Lower lobe of right lung (tissue), 2 donors: Measurements from ENCODE around the gene DPEP2NB. TPM values are rescaled to one million over a fixed set of nuclear protein-coding genes. Genes with fewer than 3 reads are reported as not detected.

Source experiments
- ATAC-seq, 2 donors: fragments of 200-7000 bp; cut with Tn5 transposase; one replicate each; pipeline ENCODE4 v1.9.1; 2020 to 2022; ENCODE audit warnings: mild to moderate bottlenecking in 2 of 2, moderate library complexity in 2 of 2
- DNase-seq: peaks from one replicate; pipeline ENCODE4 v3.0.0-alpha.2; 2020
- H3K27ac ChIP-seq: fragments of 200-600 bp; one replicate; pipeline ENCODE4 v1.8.0; 2022
- H3K27me3 ChIP-seq: fragments of 200-600 bp; one replicate; pipeline ENCODE4 v1.8.0; 2022; ENCODE audit warnings: low read depth
- H3K36me3 ChIP-seq: fragments of 200-600 bp; one replicate; pipeline ENCODE4 v1.8.0; 2022; ENCODE audit warnings: mild to moderate bottlenecking
- H3K4me1 ChIP-seq: fragments of 200-600 bp; one replicate; pipeline ENCODE4 v1.8.0; 2022
- H3K4me3 ChIP-seq: fragments of 200-600 bp; one replicate; pipeline ENCODE4 v1.8.0; 2022; ENCODE audit warnings: mild to moderate bottlenecking
- H3K9me3 ChIP-seq: fragments of 200-600 bp; one replicate; pipeline ENCODE4 v1.8.0; 2022
- intact Hi-C: fragments of 100-400 bp; cut with DNase I; formaldehyde crosslinking; loops from one replicate; pipeline ENCODE4 v1.11.0; 2022
- total RNA-seq: library from RNA; stranded (reverse); fragmentation: NEBNext Ultra II Directional; extraction: Animal tissue kit (Norgen Biotek cat#: 25700); gene quantifications from one replicate; pipeline ENCODE4 v1.2.1, GENCODE V29; 2021
- TF ChIP-seq, protein P1 (sequence below): fragments of 200-600 bp; IDR thresholded peaks from one replicate; pipeline ENCODE4 v1.8.0; 2022; ENCODE audit warnings: antibody characterized with exemption, mild to moderate bottlenecking
- donor health status: DM: no; HTN: yes; CAD: no; lungs with severe emphysema.

DPEP2NB gene
- total RNA-seq, 1 donor from 2014 or later, result not detected

DNA sequence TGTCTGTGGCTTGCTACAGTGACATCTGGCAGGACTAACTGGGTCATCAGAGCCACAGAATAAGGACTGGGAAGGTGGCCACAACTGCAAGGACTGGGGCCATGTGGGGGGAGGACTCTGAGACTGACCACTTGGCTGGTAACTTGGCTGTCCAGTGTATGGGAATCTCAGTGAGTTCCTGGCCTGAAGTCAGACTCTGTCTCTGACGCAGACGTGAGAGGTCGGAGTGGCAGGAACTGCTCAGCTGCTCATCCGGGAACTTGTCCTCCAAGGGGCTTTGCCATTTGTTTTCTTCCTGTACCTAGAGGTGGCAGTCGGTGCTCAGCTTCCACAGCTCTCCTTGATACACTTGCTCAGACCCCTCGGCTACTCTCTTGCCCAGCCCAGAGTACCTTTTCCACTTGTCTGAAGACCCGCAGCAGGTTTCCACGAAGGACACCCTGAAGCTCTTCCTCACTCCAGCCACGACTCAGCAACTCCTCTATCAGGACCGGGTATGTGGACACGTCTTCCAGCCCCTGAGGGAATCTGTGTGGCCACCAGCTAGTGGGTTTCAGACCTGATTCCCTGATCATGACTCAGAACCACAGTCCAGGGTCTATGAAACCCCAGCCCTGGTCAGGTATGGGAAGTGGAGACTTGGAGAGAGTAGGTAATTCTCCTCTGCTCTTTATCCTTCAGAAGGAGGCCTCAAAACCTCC is 28.1 kb downstream of the DPEP2NB start:
- Histone ChIP-seq H3K36me3 (no peaks in the 10 kb centered on the region), H3K27ac (peak overlapping the region; percentile 60), H3K27me3 (no peaks in the 10 kb centered on the region), H3K9me3 (no peaks in the 10 kb centered on the region), H3K4me1 (peaks cover 39% of the 10 kb centered on the region), H3K4me3 (no peak overlapping the region)
- intact Hi-C loops, result no loop called here
- DNase-seq, result no peak
- TF ChIP-seq, protein P1, sequence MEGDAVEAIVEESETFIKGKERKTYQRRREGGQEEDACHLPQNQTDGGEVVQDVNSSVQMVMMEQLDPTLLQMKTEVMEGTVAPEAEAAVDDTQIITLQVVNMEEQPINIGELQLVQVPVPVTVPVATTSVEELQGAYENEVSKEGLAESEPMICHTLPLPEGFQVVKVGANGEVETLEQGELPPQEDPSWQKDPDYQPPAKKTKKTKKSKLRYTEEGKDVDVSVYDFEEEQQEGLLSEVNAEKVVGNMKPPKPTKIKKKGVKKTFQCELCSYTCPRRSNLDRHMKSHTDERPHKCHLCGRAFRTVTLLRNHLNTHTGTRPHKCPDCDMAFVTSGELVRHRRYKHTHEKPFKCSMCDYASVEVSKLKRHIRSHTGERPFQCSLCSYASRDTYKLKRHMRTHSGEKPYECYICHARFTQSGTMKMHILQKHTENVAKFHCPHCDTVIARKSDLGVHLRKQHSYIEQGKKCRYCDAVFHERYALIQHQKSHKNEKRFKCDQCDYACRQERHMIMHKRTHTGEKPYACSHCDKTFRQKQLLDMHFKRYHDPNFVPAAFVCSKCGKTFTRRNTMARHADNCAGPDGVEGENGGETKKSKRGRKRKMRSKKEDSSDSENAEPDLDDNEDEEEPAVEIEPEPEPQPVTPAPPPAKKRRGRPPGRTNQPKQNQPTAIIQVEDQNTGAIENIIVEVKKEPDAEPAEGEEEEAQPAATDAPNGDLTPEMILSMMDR, result no peak
- no peak for ATAC-seq

- Histone ChIP-seq H3K4me3 (no peak overlapping the region), H3K9me3 (no peaks in the 10 kb centered on the region), H3K27me3 (no peaks in the 10 kb centered on the region), H3K27ac (peak overlapping the region; percentile 60), H3K36me3 (no peaks in the 10 kb centered on the region), H3K4me1 (peaks cover 37% of the 10 kb centered on the region)
- ATAC-seq, result no peak
- no peak for DNase-seq
- TF ChIP-seq, protein P1, result no peak
- intact Hi-C loops, result no loop called here
Observed at GRCh38 chr16:67986949-67987348, 28.8 kb downstream of the DPEP2NB start.

- Histone ChIP-seq H3K9me3 (no peaks in the 10 kb centered on the region), H3K4me1 (peaks cover 31% of the 10 kb centered on the region), H3K36me3 (no peaks in the 10 kb centered on the region), H3K4me3 (no peak overlapping the region), H3K27ac (no peak overlapping the region), H3K27me3 (peaks cover 6% of the 10 kb centered on the region)
- ATAC-seq (no peak), DNase-seq (no peak)
- TF ChIP-seq, protein P1, result no peak
- intact Hi-C loops, result no loop called here
Observed at GRCh38 chr16:67982011-67982696, 33.6 kb downstream of the DPEP2NB start.

GRCh38 chr16:67979955-67980678 is 35.6 kb downstream of the DPEP2NB start, which contains the start of gene DPEP3:
Gene DPEP3, minus strand, starts transcription at chr16:67980499. Its CDS starts 119 bp downstream, at chr16:67980380.
- H3K4me1 ChIP-seq, result peaks cover 18% of the 10 kb centered on the region
- ATAC-seq, result peak in 1 of 2 donors; percentile 3
- no peak for DNase-seq
- no peaks in the 10 kb centered on the region for H3K36me3 ChIP-seq
- H3K4me3 ChIP-seq, result no peak within 1 kb of the TSS
- intact Hi-C loops, result no loop called here
- H3K9me3 ChIP-seq, result no peaks in the 10 kb centered on the region
- no peak within 1 kb of the TSS for H3K27ac ChIP-seq
- TF ChIP-seq, protein P1, result peak; percentile 9
- peaks cover 6% of the 10 kb centered on the region for H3K27me3 ChIP-seq

DNA sequence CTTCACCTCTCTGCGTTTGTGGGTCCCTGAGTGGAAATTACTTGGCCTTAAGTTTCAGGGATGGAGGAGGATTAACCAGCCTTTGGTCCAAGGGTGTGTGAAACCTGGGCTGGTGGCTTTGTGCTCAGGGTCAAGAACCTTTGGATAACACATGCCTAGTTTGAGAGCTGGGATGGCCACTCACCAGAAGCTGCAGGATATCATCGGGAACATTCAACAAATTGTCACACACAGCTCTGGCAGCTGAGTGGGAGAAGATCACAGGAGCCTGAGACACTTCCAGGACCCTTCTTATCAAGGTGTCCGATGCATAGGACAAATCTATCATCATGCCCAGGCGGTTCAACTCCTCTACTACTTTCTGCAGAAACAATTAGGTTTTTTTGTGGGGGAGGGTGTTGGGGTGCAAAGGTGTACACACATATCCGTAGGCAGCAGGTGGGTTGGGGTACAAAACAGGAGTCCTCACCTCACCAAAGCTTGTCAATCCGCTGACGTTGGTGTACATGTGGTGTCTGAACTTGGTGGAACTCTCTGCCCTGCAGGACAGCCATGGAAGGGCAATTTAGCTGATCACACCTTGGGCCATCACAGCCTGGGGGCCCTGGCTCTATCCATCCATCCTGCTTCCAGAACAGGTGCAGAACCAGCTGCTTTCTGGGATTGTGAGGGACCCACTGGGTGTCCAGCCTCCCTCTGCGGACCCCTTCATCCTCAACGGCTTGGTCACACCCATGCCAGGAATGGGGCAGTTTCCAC is 38.1 kb downstream of the DPEP2NB start:
- no peak for DNase-seq
- Histone ChIP-seq H3K27me3 (peaks cover 6% of the 10 kb centered on the region), H3K4me1 (no peaks in the 10 kb centered on the region), H3K4me3 (no peak overlapping the region), H3K9me3 (no peaks in the 10 kb centered on the region), H3K27ac (no peak overlapping the region), H3K36me3 (no peaks in the 10 kb centered on the region)
- no peak for ATAC-seq
- TF ChIP-seq, protein P1, result no peak
- intact Hi-C loops, result no loop called here
